H7 (cell line): ENCODE measurements around the gene SLC22A2. TPM values are rescaled to one million over a fixed set of nuclear protein-coding genes. Genes with fewer than 3 reads are reported as not detected.
A peak's percentile ranks its signal among the peaks of the same experiment; 100 is the strongest.
"Not testable (repeated sequence)": the region's sequence is repeated elsewhere in the genome, so short reads cannot be mapped to it uniquely, and the experiment has no call there.

ENCODE experiments used
- DNase-seq: peaks from one replicate; pipeline ENCODE4 v3.0.0; 2012
- H3K27me3 ChIP-seq: 2 replicates; pipeline ENCODE4 v1.6.0; 2011; ENCODE audit warnings: mild to moderate bottlenecking, low read length; ENCODE audit not compliant: control insufficient read depth, insufficient read depth
- H3K36me3 ChIP-seq: replicated peaks from 2 replicates; pipeline ENCODE4 v1.5.1; 2011; ENCODE audit warnings: low read length; ENCODE audit not compliant: control insufficient read depth, insufficient read depth
- H3K4me3 ChIP-seq: 2 replicates; pipeline ENCODE4 v1.5.1; 2011; ENCODE audit warnings: low read depth, mild to moderate bottlenecking, control low read depth, low read length, moderate library complexity; ENCODE audit not compliant: insufficient read depth
- total RNA-seq: library from RNA; depleted of rRNA; stranded (reverse); fragments of >200 nt; shearing (Covaris generic); gene quantifications from 2 replicates; pipeline ENCODE4 v1.2.3, GENCODE V29; 2014

SLC22A2 gene
- total RNA-seq, 1 experiment from 2014 or later: 0.42 TPM

- Histone ChIP-seq H3K4me3 (no peak overlapping the region), H3K36me3 (no peaks in the 10 kb centered on the region), H3K27me3 (no peaks in the 10 kb centered on the region)
- no peak for DNase-seq
Measured at GRCh38 chr6:160248538-160248937, 10.1 kb downstream of the SLC22A2 start.

- no peaks in the 10 kb centered on the region for H3K36me3 ChIP-seq
- H3K4me3 ChIP-seq: no peak overlapping the region
- DNase-seq: no peak
- no peaks in the 10 kb centered on the region for H3K27me3 ChIP-seq
Measured at GRCh38 chr6:160247457-160247883, 11.2 kb downstream of the SLC22A2 start.

GRCh38 chr6:160240691-160241084 lies 17.9 kb downstream of the SLC22A2 start:
- DNase-seq: no peak
- Histone ChIP-seq H3K27me3 (no peaks in the 10 kb centered on the region), H3K36me3 (no peaks in the 10 kb centered on the region), H3K4me3 (no peak overlapping the region)

GRCh38 chr6:160239929-160240690 lies 18.5 kb downstream of the SLC22A2 start:
- no peaks in the 10 kb centered on the region for H3K27me3 ChIP-seq
- DNase-seq: no peak
- H3K4me3 ChIP-seq: no peak overlapping the region
- H3K36me3 ChIP-seq: no peaks in the 10 kb centered on the region

- H3K36me3 ChIP-seq: no peaks in the 10 kb centered on the region
- no peaks in the 10 kb centered on the region for H3K27me3 ChIP-seq
- no peak for DNase-seq
- no peak overlapping the region for H3K4me3 ChIP-seq
Measured at GRCh38 chr6:160238761-160239751, 19.6 kb downstream of the SLC22A2 start.

GRCh38 chr6:160238278-160238711 lies 20.3 kb downstream of the SLC22A2 start:
- no peak overlapping the region for H3K4me3 ChIP-seq
- H3K27me3 ChIP-seq: no peaks in the 10 kb centered on the region
- no peaks in the 10 kb centered on the region for H3K36me3 ChIP-seq
- DNase-seq: no peak

DNA sequence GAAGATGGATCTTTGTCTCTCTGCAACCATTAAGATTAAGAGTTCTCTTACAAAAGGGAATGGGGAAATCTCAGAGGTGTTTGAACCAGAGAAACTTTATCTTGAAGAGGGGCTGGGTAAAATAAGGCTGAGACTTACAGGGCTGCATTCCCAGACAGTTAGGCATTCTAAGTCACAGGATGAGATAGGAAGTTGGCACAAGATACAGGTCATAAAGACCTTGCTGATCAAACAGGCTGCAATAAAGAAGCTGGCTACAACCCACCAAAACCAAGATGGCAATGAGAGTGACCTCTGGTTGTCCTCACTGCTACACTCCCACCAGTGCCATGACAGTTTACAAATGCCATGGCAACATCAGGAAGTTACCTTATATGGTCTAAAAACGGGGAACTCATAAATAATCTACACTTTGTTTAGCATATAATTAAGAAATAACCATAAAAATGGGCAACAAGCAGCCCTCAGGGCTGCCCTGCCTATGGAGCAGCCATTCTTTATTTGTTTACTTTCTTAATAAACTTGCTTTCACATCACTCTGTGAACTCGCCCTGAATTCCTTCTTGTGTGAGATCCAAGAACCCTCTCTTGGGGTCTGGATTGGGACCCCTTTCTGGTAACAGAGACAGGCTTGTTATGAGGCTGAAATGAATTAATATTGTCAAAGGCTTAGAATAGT lies 20.9 kb downstream of the SLC22A2 start:
- H3K4me3 ChIP-seq, H3K27me3 ChIP-seq, DNase-seq, H3K36me3 ChIP-seq: not testable (repeated sequence)

GRCh38 chr6:160236235-160236872 lies 22.3 kb downstream of the SLC22A2 start:
- DNase-seq, H3K4me3 ChIP-seq, H3K36me3 ChIP-seq, H3K27me3 ChIP-seq: not testable (repeated sequence)

DNA sequence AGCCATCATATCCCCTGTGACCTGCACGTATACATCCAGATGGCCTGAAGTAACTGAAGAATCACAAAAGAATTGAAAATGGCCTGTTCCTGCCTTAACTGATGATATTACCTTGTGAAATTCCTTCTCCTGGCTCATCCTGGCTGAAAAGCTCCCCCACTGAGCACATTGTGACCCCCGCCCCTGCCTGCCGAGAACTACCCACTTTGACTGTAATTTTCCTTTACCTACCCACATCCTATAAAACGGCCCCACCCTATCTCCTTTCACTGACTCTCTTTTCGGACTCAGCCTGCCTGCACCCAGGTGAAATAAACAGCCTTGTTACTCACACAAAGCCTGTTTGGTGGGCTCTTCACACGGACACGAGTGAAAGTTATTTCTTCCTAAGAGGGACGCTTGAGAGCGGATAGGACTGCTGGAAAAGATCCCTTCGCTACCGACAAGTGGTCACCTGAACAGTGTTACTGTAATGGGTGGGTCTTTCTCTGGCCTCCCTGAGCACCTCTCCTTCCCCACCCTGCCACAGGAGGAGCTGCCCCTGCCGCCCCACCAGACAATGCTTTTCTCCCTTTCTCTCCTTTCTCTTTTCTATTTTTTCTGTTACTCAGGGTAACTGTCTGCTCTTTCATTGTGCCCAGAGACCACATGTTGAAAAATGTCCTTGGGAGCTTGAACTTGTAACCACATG lies 24.5 kb downstream of the SLC22A2 start:
- peak overlapping the region; percentile 12; the same call in 1 of the 2 replicates for H3K4me3 ChIP-seq
- not testable (repeated sequence) for H3K27me3 ChIP-seq, DNase-seq, H3K36me3 ChIP-seq

DNA sequence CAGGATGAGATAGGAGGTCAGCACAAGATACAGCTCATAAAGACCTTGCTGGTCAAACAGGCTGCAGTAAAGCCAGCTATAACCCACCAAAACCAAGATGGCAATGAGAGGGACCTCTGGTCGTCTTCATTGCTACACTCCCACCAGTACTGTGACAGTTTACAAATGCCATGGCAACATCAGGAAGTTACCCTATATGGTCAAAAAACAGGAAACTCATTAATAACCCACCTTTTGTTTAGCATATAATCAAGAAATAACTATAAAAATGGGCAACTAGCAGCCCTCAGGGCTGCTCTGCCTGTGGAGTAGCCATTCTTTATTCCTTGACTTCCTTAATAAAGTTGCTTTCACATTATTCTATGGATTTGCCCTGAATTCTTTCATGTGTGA lies 30.9 kb downstream of the SLC22A2 start:
- Histone ChIP-seq H3K4me3 (no peak overlapping the region), H3K36me3 (no peaks in the 10 kb centered on the region), H3K27me3 (no peaks in the 10 kb centered on the region)
- no peak for DNase-seq

DNA sequence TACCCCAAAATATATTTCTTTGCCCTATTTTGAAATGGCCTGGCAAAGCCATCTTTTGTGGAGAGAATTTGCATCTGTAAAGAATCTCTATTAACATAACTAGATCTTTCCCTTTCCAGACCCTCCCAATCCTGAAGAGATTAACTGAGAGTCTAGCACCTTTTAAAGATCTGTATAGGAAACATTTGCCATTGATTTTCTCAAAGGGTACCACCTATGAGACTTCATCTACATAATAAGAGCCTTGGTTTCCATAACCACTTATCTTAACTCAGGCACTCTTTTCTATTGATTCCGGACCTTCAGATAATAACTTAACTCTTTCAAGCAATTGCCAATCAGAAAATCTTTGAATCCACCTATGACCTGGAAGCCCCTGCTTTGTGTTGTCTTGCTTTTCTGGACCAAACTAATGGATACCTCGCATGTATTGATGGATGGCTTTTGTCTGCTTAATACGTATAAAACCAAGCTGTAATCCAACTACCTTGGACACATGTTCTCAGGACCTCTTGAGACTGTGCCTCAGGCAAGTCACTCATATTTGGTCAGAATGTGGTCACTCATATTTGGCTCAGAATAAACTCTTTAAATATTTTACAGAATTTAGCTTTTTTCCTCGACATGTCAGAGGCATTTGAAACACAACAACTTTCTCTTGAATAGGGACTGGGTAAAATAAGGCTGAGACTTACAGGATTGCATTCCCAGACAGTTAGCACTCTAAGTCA lies 31.4 kb downstream of the SLC22A2 start:
- Histone ChIP-seq H3K36me3 (no peaks in the 10 kb centered on the region), H3K4me3 (no peak overlapping the region)
- DNase-seq: no peak

GRCh38 chr6:160226118-160226591 lies 32.5 kb downstream of the SLC22A2 start:
- Histone ChIP-seq H3K36me3 (no peaks in the 10 kb centered on the region), H3K4me3 (no peak overlapping the region)
- no peak for DNase-seq

More for the DNA sequence above, 31.4 kb downstream of the SLC22A2 start:
- H3K27me3 ChIP-seq: no peaks in the 10 kb centered on the region

DNA sequence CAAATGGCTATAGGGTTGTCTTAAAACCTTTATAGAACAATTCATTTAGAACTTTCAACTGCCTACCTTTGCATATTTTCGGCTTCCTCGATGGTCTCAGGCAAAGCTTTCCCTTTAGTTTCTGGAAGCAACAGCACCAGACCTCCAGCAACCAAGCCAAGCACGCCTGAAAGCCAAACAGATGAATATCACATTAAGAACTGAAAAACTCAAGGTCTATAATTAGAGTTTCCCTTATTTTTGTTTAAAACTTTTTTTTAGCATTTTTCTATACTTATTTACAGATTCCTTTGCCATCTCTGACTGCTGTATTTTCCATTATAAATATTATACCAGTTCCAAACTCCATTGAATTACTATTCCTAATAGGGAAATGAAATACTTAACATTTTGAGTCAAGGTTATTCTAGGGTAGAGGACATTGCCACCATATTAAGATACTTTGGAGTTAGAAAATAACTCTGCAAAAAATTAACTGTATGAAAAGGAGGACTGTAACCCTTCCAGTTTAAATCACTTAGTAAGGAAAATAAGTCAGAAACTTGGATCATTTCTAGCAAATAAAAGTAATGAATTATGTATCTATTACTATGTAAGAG lies 33.9 kb downstream of the SLC22A2 start:
- H3K4me3 ChIP-seq: no peak overlapping the region
- no peaks in the 10 kb centered on the region for H3K36me3 ChIP-seq
- no peaks in the 10 kb centered on the region for H3K27me3 ChIP-seq
- DNase-seq: no peak

More at GRCh38 chr6:160226118-160226591, 32.5 kb downstream of the SLC22A2 start:
- no peaks in the 10 kb centered on the region for H3K27me3 ChIP-seq
